GM12878 (cell line): Measurements from ENCODE around the gene RAB10. TPM values are rescaled to one million over a fixed set of nuclear protein-coding genes. Genes with fewer than 3 reads are reported as not detected.

Source experiments
- ATAC-seq: fragments of 200-7000 bp; cut with Tn5 transposase; 3 replicates; pipeline ENCODE4 v1.9.1; 2020; ENCODE audit warnings: mild to moderate bottlenecking, moderate library complexity
- BruUV-seq: library from RNA; stranded (reverse); fragments of 400-500 nt; replicated peaks from 2 replicates; lab custom pipeline; 2021; lab: Mats Ljungman, UMichigan
- CTCF ChIA-PET: fragments of 300-600 bp; sonication (Branson Sonifier 250); formaldehyde crosslinking; extraction: SDS; loops from one replicate; lab custom pipeline; 2021; ENCODE audit warnings: inconsistent platforms; lab: Yijun Ruan, JAX
- POLR2A ChIA-PET: fragments of 350-600 bp; formaldehyde crosslinking; extraction: SDS; loops from one replicate; lab custom pipeline; 2021; ENCODE audit warnings: inconsistent platforms; lab: Charles Lee
- RAD21 ChIA-PET: fragments of 300-600 bp; sonication (Branson Sonifier 250); formaldehyde crosslinking; loops from one replicate; lab custom pipeline; 2023; ENCODE audit warnings: antibody characterized with exemption; ENCODE audit not compliant: unreplicated experiment; lab: Charles Lee
- SMC1A ChIA-PET: fragments of 300-600 bp; sonication (Branson Sonifier 250); formaldehyde crosslinking; loops from one replicate; lab custom pipeline; 2023; ENCODE audit not compliant: unreplicated experiment, uncharacterized antibody; lab: Charles Lee
- DNase-seq: peaks from one replicate; pipeline ENCODE4 v3.0.0-alpha.2; 2011; ENCODE audit warnings: low read depth, low spot score
- FAIRE-seq: peaks from 3 replicates; lab custom pipeline; 2011; peaks lifted over from hg19 to GRCh38; lab: Jason Lieb, UNC
- H2AFZ ChIP-seq: 2 replicates; pipeline ENCODE4 v1.6.0; 2011; ENCODE audit warnings: low read depth, low read length, control low read depth; ENCODE audit not compliant: control insufficient read depth
- H3K27ac ChIP-seq: 2 replicates; pipeline ENCODE4 v1.5.1; 2011; ENCODE audit warnings: control low read depth; ENCODE audit not compliant: control insufficient read depth, insufficient read depth
- H3K27me3 ChIP-seq, 2 experiments: replicated peaks in 1 of 2; 2 replicates each; pipeline versions ENCODE4 v1.6.0 to v1.6.1; 2011; ENCODE audit warnings: low read length in 1 of 2; ENCODE audit not compliant: control insufficient read depth in 2 of 2, insufficient read depth in 2 of 2
- H3K36me3 ChIP-seq, 2 experiments: 2 replicates each; pipeline ENCODE4 v1.5.1; 2011; ENCODE audit warnings: low read length in 1 of 2; ENCODE audit not compliant: control insufficient read depth in 2 of 2, insufficient read depth in 2 of 2
- H3K4me1 ChIP-seq: 2 replicates; pipeline ENCODE4 v1.6.1; 2011; ENCODE audit warnings: mild to moderate bottlenecking, low read length, moderate library complexity, mixed read lengths; ENCODE audit not compliant: control insufficient read depth, insufficient read depth
- H3K4me2 ChIP-seq: 2 replicates; pipeline ENCODE4 v1.6.0; 2011; ENCODE audit warnings: control low read depth; ENCODE audit not compliant: control insufficient read depth, insufficient read depth
- H3K4me3 ChIP-seq: fragments of 200-600 bp; sonication (generic); 2 replicates; pipeline ENCODE4 v1.5.1; 2016
- H3K79me2 ChIP-seq: 2 replicates; pipeline ENCODE4 v1.6.0; 2011; ENCODE audit warnings: low read length; ENCODE audit not compliant: control insufficient read depth, insufficient read depth
- H3K9ac ChIP-seq: 2 replicates; pipeline ENCODE4 v1.8.0; 2011; ENCODE audit warnings: low read length, control low read depth, mixed read lengths; ENCODE audit not compliant: control insufficient read depth, insufficient read depth
- H3K9me3 ChIP-seq: replicated peaks from 3 replicates; pipeline ENCODE4 v1.5.1; 2011; ENCODE audit warnings: mild to moderate bottlenecking, low read length; ENCODE audit not compliant: control insufficient read depth, insufficient read depth
- H4K20me1 ChIP-seq: 2 replicates; pipeline ENCODE4 v1.6.0; 2011; ENCODE audit not compliant: control insufficient read depth, insufficient read depth
- ATF2 ChIP-seq: IDR thresholded peaks from 2 replicates; pipeline ENCODE4 v1.6.1; 2012; ENCODE audit warnings: low read length, inconsistent platforms
- BACH1 ChIP-seq: fragments of 450-650 bp; IDR thresholded peaks from 2 replicates; pipeline ENCODE4 v1.6.1; 2017; ENCODE audit warnings: mild to moderate bottlenecking, borderline replicate concordance
- BCL11A ChIP-seq: IDR thresholded peaks from 2 replicates; pipeline ENCODE4 v1.6.1; 2011; ENCODE audit warnings: low read depth, low read length
- CBX5 ChIP-seq: sonication (generic); IDR thresholded peaks from 2 replicates; pipeline ENCODE4 v1.6.1; 2016; ENCODE audit warnings: low read depth, moderate library complexity, mild to moderate bottlenecking, inconsistent platforms
- CREB1 ChIP-seq: IDR thresholded peaks from 2 replicates; pipeline ENCODE4 v1.6.1; 2012; ENCODE audit warnings: low read depth, mild to moderate bottlenecking, inconsistent platforms
- CUX1 ChIP-seq: IDR thresholded peaks from 2 replicates; pipeline ENCODE4 v1.6.1; 2012; ENCODE audit warnings: improper control_type of control experiment, low read depth, low read length; ENCODE audit not compliant: insufficient replicate concordance
- IRF5 ChIP-seq: fragments of 450-650 bp; IDR thresholded peaks from 2 replicates; pipeline ENCODE4 v1.6.1; 2017; ENCODE audit warnings: borderline replicate concordance
- MEF2A ChIP-seq: IDR thresholded peaks from 2 replicates; pipeline ENCODE4 v1.6.1; 2011; ENCODE audit warnings: low read depth, mild to moderate bottlenecking, low read length, moderate library complexity; ENCODE audit not compliant: insufficient read depth
- MTA3 ChIP-seq: IDR thresholded peaks from 2 replicates; pipeline ENCODE4 v1.6.1; 2012; ENCODE audit warnings: low read length, inconsistent platforms, borderline replicate concordance
- NBN ChIP-seq: fragments of 450-650 bp; IDR thresholded peaks from 2 replicates; pipeline ENCODE4 v1.6.1; 2016
- NR2F1 ChIP-seq: fragments of 450-650 bp; conservative IDR thresholded peaks from 2 replicates; pipeline ENCODE4 v1.6.1; 2017; ENCODE audit warnings: mild to moderate bottlenecking
- RAD21 ChIP-seq: IDR thresholded peaks from 2 replicates; pipeline ENCODE4 v1.6.1; 2011; ENCODE audit warnings: mild to moderate bottlenecking, low read depth, low read length, moderate library complexity; ENCODE audit not compliant: insufficient read depth
- WGBS: methylation state at CpG from one replicate; pipeline ENCODE4 v1.1.6; 2016; ENCODE audit warnings: low lambda C conversion rate; ENCODE audit not compliant: insufficient replicate concordance, insufficient coverage; ENCODE audit errors: missing lambda C conversion rate; 5-methylcytosine and 5-hydroxymethylcytosine counted together
- in situ Hi-C: fragments of 300-500 bp; cut with MboI; formaldehyde crosslinking; loops from 9 replicates; pipeline ENCODE4 v1.14.3; 2018; ENCODE audit warnings: mixed read lengths
- intact Hi-C: fragments of 100-400 bp; cut with micrococcal nuclease; formaldehyde crosslinking; loops from one replicate; pipeline ENCODE4 v1.14.2; 2022; ENCODE audit not compliant: unreplicated experiment
- polyA plus RNA-seq, 11 experiments: library from polyadenylated mRNA; depleted of rRNA in 4 of 11; unstranded in 6 of 11; stranded (reverse) in 5 of 11; fragments of >200 nt; fragmentation: Nextera tagmentation in 4 of 11; fragmentation: Illumina TruSeq in 1 of 11; extraction: Ambion mirVana in 4 of 11; extraction: Trizol in 1 of 11; gene quantifications; 1 replicate in 1 of 11; 2 replicates in 10 of 11; pipeline versions ENCODE4 v1.2.1 to v1.2.3, GENCODE V29; 2011 to 2016; ENCODE audit warnings: inconsistent platforms in 2 of 11, missing spikeins in 2 of 11, low read depth in 1 of 11
- total RNA-seq, 4 experiments: library from RNA; depleted of rRNA in 3 of 4; stranded (reverse); fragments of >200 nt in 3 of 4; fragmentation: Illumina TruSeq in 1 of 4; extraction: Trizol in 1 of 4; gene quantifications; 2 replicates each; pipeline versions ENCODE4 v1.2.1 to v1.2.3, GENCODE V29; 2013 to 2021

The RAB10 gene
- total and polyA plus RNA-seq, 10 of the 15 experiments (the other 5 are each of a cell fraction or from before 2014, with no cell fraction given), result 13.3 to 109 (median 82.0) TPM

- 26% methylated on average over 14 of the region's 15 CpGs for WGBS
- Histone ChIP-seq H3K27ac (no peak overlapping the region), H3K27me3 (peaks cover 4 to 10% of the 10 kb centered on the region in 2 experiments; a peak in 3 of 4 replicates), H3K4me1 (no peaks in the 10 kb centered on the region; the same call in 1 of the 2 replicates), H3K9ac (no peak overlapping the region), H3K36me3 (no peaks in the 10 kb centered on the region), H4K20me1 (no peaks in the 10 kb centered on the region; the same call in 1 of the 2 replicates), H3K4me3 (no peak overlapping the region), H3K4me2 (no peak overlapping the region), H2AFZ (no peak overlapping the region), H3K9me3 (no peaks in the 10 kb centered on the region), H3K79me2 (no peaks in the 10 kb centered on the region)
- ChIA-PET SMC1A (no interaction called here), CTCF (interaction anchor here (0.6 kb wide), 1 partner anchor 68 kb away, joined by 4 read pairs; no protein-coding TSS in a partner anchor), POLR2A (interaction anchor here (0.6 kb wide), 3 partner anchors 261 to 413 kb away, joined by 3 to 5 read pairs (median 4); no protein-coding TSS in a partner anchor), RAD21 (interaction anchor here (0.7 kb wide), 1 partner anchor 29 kb away, joined by 3 read pairs; no protein-coding TSS in a partner anchor)
- FAIRE-seq, result no peak
- DNase-seq, result no peak
- peak; percentile 32 for ATAC-seq
- no TSS peak for BruUV-seq
- intact Hi-C loops (no loop called here), in situ Hi-C loops (no loop called here)
- no peak for TF ChIP-seq NBN
- no peak for TF ChIP-seq MTA3
- TF ChIP-seq IRF5, result no peak
- no peak for TF ChIP-seq CREB1
- TF ChIP-seq CUX1, result no peak
- TF ChIP-seq RAD21, result no peak
- no peak for TF ChIP-seq CBX5
- TF ChIP-seq ATF2, result no peak
- TF ChIP-seq BACH1, result no peak
- TF ChIP-seq BCL11A, result no peak
- no peak for TF ChIP-seq MEF2A
- no peak for TF ChIP-seq NR2F1
These were observed 141.8 kb downstream of the RAB10 start for GRCh38 chr2:26175466-26176278.
